ENCODE results near the gene ITPKB.

The ITPKB gene

GRCh38 chr1:226658546-226659125 lies 80.4 kb downstream of the ITPKB start:
- H3K4me3 ChIP-seq (ENCODE audit: low read length): no peak overlapping the region
- TF ChIP-seq ZNF274 (IDR thresholded peaks at IDR 0.05; ENCODE audit: low read depth, low read length): no peak

GRCh38 chr1:226657895-226658545 lies 81.1 kb downstream of the ITPKB start:
- no peak overlapping the region for H3K4me3 ChIP-seq (ENCODE audit: low read length)
- no peak for TF ChIP-seq ZNF274 (IDR thresholded peaks at IDR 0.05; ENCODE audit: low read depth, low read length)

GRCh38 chr1:226656601-226657277 lies 82.3 kb downstream of the ITPKB start:
- no peak overlapping the region for H3K4me3 ChIP-seq (ENCODE audit: low read length)
- TF ChIP-seq ZNF274 (IDR thresholded peaks at IDR 0.05; ENCODE audit: low read depth, low read length): no peak

GRCh38 chr1:226656201-226656600 lies 82.9 kb downstream of the ITPKB start:
- H3K4me3 ChIP-seq (ENCODE audit: low read length): no peak overlapping the region
- no peak for TF ChIP-seq ZNF274 (IDR thresholded peaks at IDR 0.05; ENCODE audit: low read depth, low read length)

GRCh38 chr1:226655251-226656163 lies 83.6 kb downstream of the ITPKB start:
- no peak for TF ChIP-seq ZNF274 (IDR thresholded peaks at IDR 0.05; ENCODE audit: low read depth, low read length)
- no peak overlapping the region for H3K4me3 ChIP-seq (ENCODE audit: low read length)

GRCh38 chr1:226654668-226655055 lies 84.4 kb downstream of the ITPKB start:
- no peak overlapping the region; the same call in 1 of the 2 replicates for H3K4me3 ChIP-seq (ENCODE audit: low read length)
- TF ChIP-seq ZNF274 (IDR thresholded peaks at IDR 0.05; ENCODE audit: low read depth, low read length): no peak

GRCh38 chr1:226654046-226654667 lies 84.9 kb downstream of the ITPKB start:
- H3K4me3 ChIP-seq (ENCODE audit: low read length): peak overlapping the region; percentile 0; the same call in 1 of the 2 replicates

GRCh38 chr1:226653311-226653921 lies 85.7 kb downstream of the ITPKB start:
- no peak for TF ChIP-seq ZNF274 (IDR thresholded peaks at IDR 0.05; ENCODE audit: low read depth, low read length)
- H3K4me3 ChIP-seq (ENCODE audit: low read length): peak overlapping the region; percentile 0; the same call in 1 of the 2 replicates

More at GRCh38 chr1:226654046-226654667, 84.9 kb downstream of the ITPKB start:
- TF ChIP-seq ZNF274 (IDR thresholded peaks at IDR 0.05; ENCODE audit: low read depth, low read length): no peak

- H3K4me3 ChIP-seq (ENCODE audit: low read length): no peak overlapping the region
- no peak for TF ChIP-seq ZNF274 (IDR thresholded peaks at IDR 0.05; ENCODE audit: low read depth, low read length)
These were observed 86.5 kb downstream of the ITPKB start for GRCh38 chr1:226652613-226653012.

GRCh38 chr1:226651732-226652105 lies 87.4 kb downstream of the ITPKB start:
- no peak overlapping the region for H3K4me3 ChIP-seq (ENCODE audit: low read length)
- TF ChIP-seq ZNF274 (IDR thresholded peaks at IDR 0.05; ENCODE audit: low read depth, low read length): no peak

GRCh38 chr1:226651041-226651731 lies 87.9 kb downstream of the ITPKB start:
- no peak overlapping the region for H3K4me3 ChIP-seq (ENCODE audit: low read length)
- TF ChIP-seq ZNF274 (IDR thresholded peaks at IDR 0.05; ENCODE audit: low read depth, low read length): no peak

- H3K4me3 ChIP-seq (ENCODE audit: low read length): no peak overlapping the region
- TF ChIP-seq ZNF274 (IDR thresholded peaks at IDR 0.05; ENCODE audit: low read depth, low read length): no peak
These were observed 88.7 kb downstream of the ITPKB start for GRCh38 chr1:226650236-226650841.
